Measurements from ENCODE around the gene EIF1AX. TPM values are rescaled to one million over a fixed set of nuclear protein-coding genes. Genes with fewer than 3 reads are reported as not detected.

Gene EIF1AX
- total and polyA plus RNA-seq, 2 experiments from 2014 or later: 30.6 to 56.9 TPM

- no peak for DNase-seq (ENCODE audit: low read depth in 1 of 2, low spot score in 1 of 2)
- Histone ChIP-seq H3K27ac (no peak overlapping the region), H3K36me3 (no peaks in the 10 kb centered on the region), H3K4me3 (no peak overlapping the region), H3K4me1 (ENCODE audit: low read depth) (no peaks in the 10 kb centered on the region), H3K27me3 (no peaks in the 10 kb centered on the region), H3K9me3 (ENCODE audit: low read depth) (no peaks in the 10 kb centered on the region)
- TF ChIP-seq, protein P1, sequence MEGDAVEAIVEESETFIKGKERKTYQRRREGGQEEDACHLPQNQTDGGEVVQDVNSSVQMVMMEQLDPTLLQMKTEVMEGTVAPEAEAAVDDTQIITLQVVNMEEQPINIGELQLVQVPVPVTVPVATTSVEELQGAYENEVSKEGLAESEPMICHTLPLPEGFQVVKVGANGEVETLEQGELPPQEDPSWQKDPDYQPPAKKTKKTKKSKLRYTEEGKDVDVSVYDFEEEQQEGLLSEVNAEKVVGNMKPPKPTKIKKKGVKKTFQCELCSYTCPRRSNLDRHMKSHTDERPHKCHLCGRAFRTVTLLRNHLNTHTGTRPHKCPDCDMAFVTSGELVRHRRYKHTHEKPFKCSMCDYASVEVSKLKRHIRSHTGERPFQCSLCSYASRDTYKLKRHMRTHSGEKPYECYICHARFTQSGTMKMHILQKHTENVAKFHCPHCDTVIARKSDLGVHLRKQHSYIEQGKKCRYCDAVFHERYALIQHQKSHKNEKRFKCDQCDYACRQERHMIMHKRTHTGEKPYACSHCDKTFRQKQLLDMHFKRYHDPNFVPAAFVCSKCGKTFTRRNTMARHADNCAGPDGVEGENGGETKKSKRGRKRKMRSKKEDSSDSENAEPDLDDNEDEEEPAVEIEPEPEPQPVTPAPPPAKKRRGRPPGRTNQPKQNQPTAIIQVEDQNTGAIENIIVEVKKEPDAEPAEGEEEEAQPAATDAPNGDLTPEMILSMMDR (IDR thresholded peaks at IDR 0.05; ENCODE audit: low read depth, low read length): no peak
Observed at GRCh38 chrX:20080277-20080676, 61.4 kb downstream of the EIF1AX start.

Other genes with a start within 250 kb of the EIF1AX start
- gene BCLAF3, start 150.8 kb downstream of the EIF1AX start, total RNA-seq: 2.0 and 3.5 TPM in 2 replicates
- gene BCLAF3, start 150.8 kb downstream of the EIF1AX start, polyA plus RNA-seq: 2.9 and 5.5 TPM in 2 replicates
- 0.04 and 0.36 TPM in 2 replicates for gene MAP7D2, start 24.9 kb downstream of the EIF1AX start, total RNA-seq
- gene MAP7D2, start 24.9 kb downstream of the EIF1AX start, polyA plus RNA-seq: 0.05 and 1.0 TPM in 2 replicates
- gene RPS6KA3, start 125.1 kb upstream of the EIF1AX start, total RNA-seq: 5.3 and 6.5 TPM in 2 replicates
- 7.1 and 9.0 TPM in 2 replicates for gene RPS6KA3, start 125.1 kb upstream of the EIF1AX start, polyA plus RNA-seq